Lower leg skin (tissue), 4 donors: Measurements from ENCODE around the gene LAMTOR2. TPM values are rescaled to one million over a fixed set of nuclear protein-coding genes. Genes with fewer than 3 reads are reported as not detected.

ENCODE experiments used
- DNase-seq, 2 donors: peaks; one replicate each; pipeline ENCODE4 v3.0.0-alpha.2; 2019; ENCODE audit warnings: low spot score in 2 of 2
- H3K4me3 ChIP-seq: fragments of 200-600 bp; sonication (generic); 2 replicates; pipeline ENCODE4 v1.5.1; 2017; ENCODE audit warnings: mild to moderate bottlenecking, low read depth; ENCODE audit not compliant: poor library complexity, severe bottlenecking
- CTCF ChIP-seq, 3 donors: fragments of 450-650 bp; IDR thresholded peaks; one replicate each; pipeline ENCODE4 v1.5.1; 2016; ENCODE audit warnings: antibody characterized with exemption in 3 of 3, mild to moderate bottlenecking in 3 of 3, moderate library complexity in 2 of 3
- POLR2A ChIP-seq, 2 donors: fragments of 450-650 bp; IDR thresholded peaks; one replicate each; pipeline ENCODE4 v1.6.1; 2016 to 2017; ENCODE audit warnings: antibody characterized with exemption in 2 of 2, mild to moderate bottlenecking in 1 of 2, moderate library complexity in 1 of 2
- WGBS, 2 donors: methylation state at CpG; one replicate each; pipeline ENCODE4 v1.1.5; 2018; 5-methylcytosine and 5-hydroxymethylcytosine counted together
- intact Hi-C: fragments of 100-400 bp; cut with DNase I; formaldehyde crosslinking; loops from one replicate; pipeline ENCODE4 v1.15.0; 2023; ENCODE audit warnings: low total_unique reads
- total RNA-seq, 4 donors: library from RNA; depleted of rRNA; stranded (reverse); fragments of >200 nt; gene quantifications; one replicate each; pipeline ENCODE4 v1.1.0, GENCODE V29; 2016

The LAMTOR2 gene
- total RNA-seq, 4 donors from 2014 or later, result 41.8 to 64.5 (median 47.4) TPM

- TF ChIP-seq CTCF (IDR thresholded peaks at IDR 0.05) (no peak), POLR2A (IDR thresholded peaks at IDR 0.05) (no peak)
- no peak for DNase-seq
- 37 to 46% methylated on average over 4 of the region's 4 CpGs for WGBS, 2 donors
- intact Hi-C loops, result no loop called here
- no peak overlapping the region for H3K4me3 ChIP-seq
Measured at GRCh38 chr1:156100205-156100995, 45.8 kb downstream of the LAMTOR2 start.

GRCh38 chr1:156101880-156102279, 47.3 kb downstream of the LAMTOR2 start:
- H3K4me3 ChIP-seq, result no peak overlapping the region
- 41 to 50% methylated on average over 6 of the region's 6 CpGs for WGBS, 2 donors
- DNase-seq, result no peak
- intact Hi-C loops, result no loop called here
- TF ChIP-seq CTCF (IDR thresholded peaks at IDR 0.05) (no peak), POLR2A (IDR thresholded peaks at IDR 0.05) (no peak)

- 29% methylated on average over 15 to 16 of the region's 16 CpGs for WGBS, 2 donors
- peak in 1 of 2 donors; percentile 93 for DNase-seq
- H3K4me3 ChIP-seq, result no peak overlapping the region
- no peak for TF ChIP-seq CTCF (IDR thresholded peaks at IDR 0.05)
- intact Hi-C loops, result no loop called here
Measured at GRCh38 chr1:156102633-156103511, 48.3 kb downstream of the LAMTOR2 start.

- 2 to 5% methylated on average over 9 of the region's 9 CpGs for WGBS, 2 donors
- intact Hi-C loops, result no loop called here
- TF ChIP-seq CTCF (IDR thresholded peaks at IDR 0.05) (no peak), POLR2A (IDR thresholded peaks at IDR 0.05) (no peak)
- DNase-seq, result peak in 1 of 2 donors; percentile 93
- no peak overlapping the region for H3K4me3 ChIP-seq
Measured at GRCh38 chr1:156103521-156103947, 49.0 kb downstream of the LAMTOR2 start.

GRCh38 chr1:156104065-156104810, 49.7 kb downstream of the LAMTOR2 start:
- intact Hi-C loops, result no loop called here
- DNase-seq, result peak; percentile 89 to 96
- no peak overlapping the region for H3K4me3 ChIP-seq
- WGBS, 2 donors, result 9 to 11% methylated on average over 15 of the region's 15 CpGs
- TF ChIP-seq POLR2A (IDR thresholded peaks at IDR 0.05), result no peak
- TF ChIP-seq CTCF (IDR thresholded peaks at IDR 0.05), result no peak
